GM10266 (cell line): ENCODE measurements around the gene PTK7.
"Not testable (repeated sequence)": the region's sequence is repeated elsewhere in the genome, so short reads cannot be mapped to it uniquely, and the experiment has no call there.

Experiments
- DNase-seq: peaks from one replicate; pipeline ENCODE4 v3.0.0; 2012; ENCODE audit errors: extremely low spot score
- TF ChIP-seq, protein P1 (sequence below): IDR thresholded peaks from 2 replicates; pipeline ENCODE4 v1.5.1; 2012; ENCODE audit warnings: mild to moderate bottlenecking, low read depth; ENCODE audit not compliant: control insufficient read depth, insufficient read depth; ENCODE audit errors: missing control alignments

The PTK7 gene

DNA sequence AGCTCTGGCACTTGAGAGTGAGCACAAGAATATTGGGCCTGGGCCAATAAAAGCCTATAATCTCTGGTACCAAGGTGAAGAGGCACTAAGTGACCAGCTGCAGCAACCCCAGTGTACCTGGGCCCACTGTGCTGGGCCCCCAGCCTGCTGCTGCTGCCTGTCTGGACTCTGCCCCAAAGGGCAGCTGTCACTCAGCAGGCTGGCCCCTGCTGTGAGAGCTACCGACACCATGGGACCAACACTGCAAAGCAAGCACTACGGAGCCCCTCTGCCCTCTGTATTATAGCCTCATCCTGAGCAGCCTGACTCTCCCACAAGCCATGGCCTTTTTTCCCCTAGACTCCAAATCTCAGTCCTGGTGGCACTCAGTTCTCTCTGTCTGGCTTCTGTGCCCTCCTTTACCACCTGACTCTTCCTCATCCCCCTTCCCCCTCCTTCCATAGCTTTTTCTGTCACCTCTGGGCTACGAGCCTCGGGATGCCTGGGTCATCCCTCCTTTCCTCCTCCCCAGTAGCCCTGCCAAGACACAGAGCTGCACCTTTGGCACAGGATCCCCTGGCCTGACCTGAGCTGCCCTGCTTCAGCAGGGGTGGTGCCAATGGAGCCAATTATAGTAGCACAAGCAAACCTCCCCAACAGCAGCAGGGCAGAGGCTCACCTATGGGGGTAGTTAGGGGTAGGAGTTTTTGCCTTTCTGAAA, 40.5 kb upstream of the PTK7 start:
- TF ChIP-seq, protein P1, sequence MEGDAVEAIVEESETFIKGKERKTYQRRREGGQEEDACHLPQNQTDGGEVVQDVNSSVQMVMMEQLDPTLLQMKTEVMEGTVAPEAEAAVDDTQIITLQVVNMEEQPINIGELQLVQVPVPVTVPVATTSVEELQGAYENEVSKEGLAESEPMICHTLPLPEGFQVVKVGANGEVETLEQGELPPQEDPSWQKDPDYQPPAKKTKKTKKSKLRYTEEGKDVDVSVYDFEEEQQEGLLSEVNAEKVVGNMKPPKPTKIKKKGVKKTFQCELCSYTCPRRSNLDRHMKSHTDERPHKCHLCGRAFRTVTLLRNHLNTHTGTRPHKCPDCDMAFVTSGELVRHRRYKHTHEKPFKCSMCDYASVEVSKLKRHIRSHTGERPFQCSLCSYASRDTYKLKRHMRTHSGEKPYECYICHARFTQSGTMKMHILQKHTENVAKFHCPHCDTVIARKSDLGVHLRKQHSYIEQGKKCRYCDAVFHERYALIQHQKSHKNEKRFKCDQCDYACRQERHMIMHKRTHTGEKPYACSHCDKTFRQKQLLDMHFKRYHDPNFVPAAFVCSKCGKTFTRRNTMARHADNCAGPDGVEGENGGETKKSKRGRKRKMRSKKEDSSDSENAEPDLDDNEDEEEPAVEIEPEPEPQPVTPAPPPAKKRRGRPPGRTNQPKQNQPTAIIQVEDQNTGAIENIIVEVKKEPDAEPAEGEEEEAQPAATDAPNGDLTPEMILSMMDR, result no peak
- no peak for DNase-seq

DNA sequence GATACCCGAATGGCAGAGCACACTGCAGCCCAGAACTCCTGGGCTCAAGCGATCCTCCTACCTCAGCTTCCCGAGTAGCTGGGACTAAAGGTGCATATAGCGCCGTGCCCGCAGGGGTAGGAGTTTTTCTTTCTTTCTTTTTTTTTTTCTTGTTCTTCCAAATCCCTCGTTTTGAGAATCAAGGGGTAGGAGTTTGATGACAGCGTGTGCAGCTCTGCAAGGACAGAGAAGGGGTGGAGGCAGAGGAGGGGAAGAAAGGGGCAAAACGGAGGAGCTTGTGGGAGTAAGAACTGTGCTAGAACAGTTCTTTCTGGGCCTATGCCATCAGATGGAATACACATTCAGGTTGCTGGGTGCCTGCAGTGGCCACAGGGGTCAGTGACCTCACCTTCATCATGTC, 39.4 kb upstream of the PTK7 start:
- DNase-seq, result no peak
- TF ChIP-seq, protein P1, result no peak

- no peak for DNase-seq
- TF ChIP-seq, protein P1, result no peak
These were observed 38.9 kb upstream of the PTK7 start for GRCh38 chr6:43037197-43037596.

DNA sequence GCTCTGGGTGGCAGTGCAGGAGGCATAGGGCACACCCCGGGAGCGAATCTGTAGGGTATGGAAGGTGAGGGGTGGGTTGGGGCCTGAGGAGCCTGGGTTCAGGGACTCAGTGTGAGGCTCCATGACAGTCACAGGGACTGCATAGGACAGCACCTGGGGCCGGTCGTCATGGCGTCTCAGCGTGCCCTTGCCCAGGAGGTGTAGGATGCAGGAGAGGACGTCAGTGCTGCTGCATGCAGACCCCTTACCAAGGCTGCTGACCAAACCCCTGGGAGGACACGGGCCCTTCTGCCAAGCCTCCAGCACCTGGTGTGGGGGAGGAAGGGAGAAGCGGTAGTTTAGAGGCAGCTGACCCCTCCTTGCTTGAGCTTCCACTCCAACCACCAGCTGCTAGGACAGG, 38.4 kb upstream of the PTK7 start:
- DNase-seq, result no peak
- TF ChIP-seq, protein P1, result no peak

DNA sequence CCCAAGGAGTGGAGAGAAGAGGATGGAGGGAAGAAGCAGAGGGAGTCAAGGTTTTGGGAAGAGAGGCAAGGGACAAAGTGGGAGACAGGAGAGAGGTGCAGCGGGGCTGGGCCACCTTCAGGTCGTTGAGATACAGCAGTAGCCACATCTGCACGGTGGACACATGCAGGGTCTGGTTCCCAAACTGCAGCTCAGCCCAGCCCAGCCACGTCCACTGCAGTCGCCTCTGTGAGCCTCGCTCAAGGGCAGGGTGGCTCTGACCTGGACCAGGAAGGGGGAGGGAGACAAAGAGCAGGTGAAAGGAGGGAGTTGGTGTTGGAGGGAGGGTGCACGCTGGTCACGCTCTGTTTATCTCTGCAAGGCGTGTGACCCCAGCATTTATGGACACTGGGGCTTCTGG, 37.4 kb upstream of the PTK7 start:
- TF ChIP-seq, protein P1, result no peak
- DNase-seq, result no peak

DNA sequence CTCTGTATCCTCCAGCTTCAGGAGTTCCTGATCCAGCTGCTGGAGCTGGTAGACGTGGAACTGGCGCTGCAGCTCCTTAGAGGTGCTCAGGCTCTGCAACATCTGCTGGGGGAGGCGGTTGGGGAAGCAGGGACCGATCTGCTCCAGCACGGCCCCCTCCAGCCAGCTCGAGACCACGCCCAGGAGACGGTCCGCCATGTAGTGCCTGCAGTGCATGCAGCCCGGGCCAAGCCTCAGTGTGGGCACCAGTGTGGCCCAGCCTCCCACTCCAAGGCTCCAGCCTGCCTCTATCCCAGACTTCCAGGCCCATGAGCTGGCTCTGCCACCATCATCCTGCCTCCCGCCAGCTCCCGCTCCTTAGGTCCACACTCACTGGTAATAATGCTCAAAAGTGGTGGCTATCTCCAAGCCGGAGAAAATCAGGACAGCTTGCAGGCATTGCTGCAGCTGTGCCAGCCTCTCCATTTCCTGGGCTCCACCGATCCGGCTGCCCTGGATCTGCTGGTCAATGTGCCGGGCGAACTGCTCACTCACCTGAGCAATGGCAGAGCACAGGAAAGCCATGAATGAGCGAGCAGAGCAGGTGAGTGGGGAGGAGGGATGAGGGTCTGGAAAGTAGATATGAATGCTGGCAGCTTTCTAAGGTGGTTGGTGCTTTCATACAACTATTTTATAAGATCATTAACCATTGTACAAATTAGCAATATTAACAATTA, 35.4 kb upstream of the PTK7 start:
- no peak for DNase-seq

DNA sequence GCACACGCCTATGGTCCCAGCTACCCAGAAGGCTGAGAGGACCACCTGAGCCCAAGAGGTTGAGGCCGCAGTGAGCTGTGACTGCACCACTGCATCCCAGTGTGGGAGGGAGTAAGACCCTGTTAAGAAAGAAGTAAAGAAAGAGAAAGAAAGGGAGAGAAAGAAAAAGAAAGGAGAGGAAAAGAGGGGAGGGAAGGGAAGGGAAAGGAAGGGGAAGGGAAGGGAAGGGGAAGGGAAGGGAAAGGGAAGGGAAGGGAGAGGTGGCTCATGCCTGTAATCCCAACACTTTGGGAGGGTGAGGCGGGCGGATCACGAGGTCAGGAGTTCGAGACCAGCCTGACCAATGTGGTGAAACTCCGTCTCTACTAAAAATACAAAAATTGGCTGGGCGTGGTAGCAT, 34.6 kb upstream of the PTK7 start:
- DNase-seq, result not testable (repeated sequence)

More for the DNA sequence above, 35.4 kb upstream of the PTK7 start:
- TF ChIP-seq, protein P1, result no peak

GRCh38 chr6:43043310-43043709, 32.8 kb upstream of the PTK7 start:
- TF ChIP-seq, protein P1, result no peak
- DNase-seq, result no peak
